ENCODE data around the gene ZBTB3.

ZBTB3 gene

GRCh38 chr11:62719302-62719978, 34.5 kb downstream of the ZBTB3 start:
- H2BK120ac ChIP-seq (ENCODE audit: insufficient read depth, low read length, poor library complexity) = no peak overlapping the region
- peaks cover 2% of the 10 kb centered on the region for H3K79me2 ChIP-seq (ENCODE audit: control insufficient read depth, insufficient read depth, low read length, poor library complexity)
- no peak overlapping the region for H3K23ac ChIP-seq (ENCODE audit: low read length)
- H3K14ac ChIP-seq (ENCODE audit: low read length) = no peak overlapping the region
- H3K4me1 ChIP-seq (ENCODE audit: control insufficient read depth in 1 of 2, insufficient read depth in 2 of 2, low read length in 2 of 2) = no peaks in the 10 kb centered on the region
- no peak overlapping the region for H2AFZ ChIP-seq (ENCODE audit: insufficient read depth, low read length, poor library complexity)
- H4K12ac ChIP-seq (ENCODE audit: low read depth, low read length) = no peak overlapping the region
- H3K36me3 ChIP-seq (ENCODE audit: control insufficient read depth in 1 of 2, insufficient read depth in 2 of 2, low read length in 2 of 2) = peaks cover 54 to 80% of the 10 kb centered on the region in 2 experiments
- no peaks in the 10 kb centered on the region for H3K27me3 ChIP-seq (ENCODE audit: insufficient read depth, low read length)
- no peak overlapping the region for H2BK5ac ChIP-seq (ENCODE audit: low read depth, low read length, poor library complexity)
- no peak overlapping the region for H4K8ac ChIP-seq (ENCODE audit: low read depth, low read length)
- no peaks in the 10 kb centered on the region for H3K79me1 ChIP-seq (ENCODE audit: low read length)
- peaks cover 1% of the 10 kb centered on the region for H3K9me3 ChIP-seq (ENCODE audit: insufficient read depth, low read depth, low read length)
- H3K27ac ChIP-seq (ENCODE audit: low read depth, low read length) = no peak overlapping the region
- no peak overlapping the region for H3K4me3 ChIP-seq (ENCODE audit: low read depth, low read length)
- no peak overlapping the region for H3K9ac ChIP-seq (ENCODE audit: low read length)
- no CpG with 5 or more reads among the region's 2 CpGs for WGBS (ENCODE audit: extremely low coverage, insufficient coverage, insufficient read length)
- H3K18ac ChIP-seq (ENCODE audit: low read length) = no peak overlapping the region
- DNase-seq = no peak
- H2BK12ac ChIP-seq (ENCODE audit: low read length) = no peak overlapping the region
- H3K4me2 ChIP-seq (ENCODE audit: low read length) = no peak overlapping the region
- H2AK5ac ChIP-seq (ENCODE audit: low read length) = no peak overlapping the region
- H3K4ac ChIP-seq (ENCODE audit: low read depth, low read length) = no peak overlapping the region
- H4K91ac ChIP-seq (ENCODE audit: low read depth, low read length) = no peak overlapping the region

- no peak overlapping the region for H2BK5ac ChIP-seq (ENCODE audit: low read depth, low read length, poor library complexity)
- H3K79me2 ChIP-seq (ENCODE audit: control insufficient read depth, insufficient read depth, low read length, poor library complexity) = no peaks in the 10 kb centered on the region
- H2BK120ac ChIP-seq (ENCODE audit: insufficient read depth, low read length, poor library complexity) = no peak overlapping the region
- H3K4me2 ChIP-seq (ENCODE audit: low read length) = no peak overlapping the region
- no peak overlapping the region for H4K12ac ChIP-seq (ENCODE audit: low read depth, low read length)
- no peak overlapping the region for H3K4me3 ChIP-seq (ENCODE audit: low read depth, low read length)
- no peak overlapping the region for H3K27ac ChIP-seq (ENCODE audit: low read depth, low read length)
- WGBS (ENCODE audit: extremely low coverage, insufficient coverage, insufficient read length) = no CpG with 5 or more reads among the region's 11 CpGs
- DNase-seq = no peak
- H3K36me3 ChIP-seq (ENCODE audit: control insufficient read depth in 1 of 2, insufficient read depth in 2 of 2, low read length in 2 of 2) = peaks cover 46 to 75% of the 10 kb centered on the region in 2 experiments
- H2AK5ac ChIP-seq (ENCODE audit: low read length) = no peak overlapping the region
- H2BK12ac ChIP-seq (ENCODE audit: low read length) = no peak overlapping the region
- H3K4ac ChIP-seq (ENCODE audit: low read depth, low read length) = no peak overlapping the region
- H2AFZ ChIP-seq (ENCODE audit: insufficient read depth, low read length, poor library complexity) = no peak overlapping the region
- no peak overlapping the region for H3K14ac ChIP-seq (ENCODE audit: low read length)
- H3K18ac ChIP-seq (ENCODE audit: low read length) = no peak overlapping the region
- H3K23ac ChIP-seq (ENCODE audit: low read length) = no peak overlapping the region
- H4K8ac ChIP-seq (ENCODE audit: low read depth, low read length) = no peak overlapping the region
- no peaks in the 10 kb centered on the region for H3K27me3 ChIP-seq (ENCODE audit: insufficient read depth, low read length)
- no peak overlapping the region for H4K91ac ChIP-seq (ENCODE audit: low read depth, low read length)
- no peaks in the 10 kb centered on the region for H3K4me1 ChIP-seq (ENCODE audit: control insufficient read depth in 1 of 2, insufficient read depth in 2 of 2, low read length in 2 of 2)
- H3K9me3 ChIP-seq (ENCODE audit: insufficient read depth, low read depth, low read length) = peaks cover 1% of the 10 kb centered on the region
- H3K79me1 ChIP-seq (ENCODE audit: low read length) = no peaks in the 10 kb centered on the region
- H3K9ac ChIP-seq (ENCODE audit: low read length) = no peak overlapping the region
These were observed 37.1 kb downstream of the ZBTB3 start for GRCh38 chr11:62716816-62717215.

DNA sequence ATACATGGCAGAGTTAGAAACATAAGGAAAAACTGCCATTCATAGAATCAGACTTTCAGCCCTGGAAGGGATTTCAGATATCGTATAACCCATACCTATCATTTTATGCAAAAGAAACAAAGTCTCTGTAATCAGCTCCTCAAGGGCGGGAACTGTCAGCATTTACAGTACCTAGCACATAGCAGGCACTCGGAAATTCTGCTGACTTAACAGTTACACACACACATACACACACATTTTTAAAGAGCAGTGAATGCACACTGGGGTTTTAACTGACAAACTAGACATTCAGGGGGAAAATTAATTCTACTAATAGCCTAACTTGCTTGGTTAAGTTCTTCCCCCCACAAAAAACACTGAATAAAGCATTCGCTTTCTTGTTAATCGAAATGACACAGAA, 37.8 kb downstream of the ZBTB3 start:
- Histone ChIP-seq H3K79me1 (ENCODE audit: low read length) (no peaks in the 10 kb centered on the region), H3K14ac (ENCODE audit: low read length) (no peak overlapping the region), H3K9ac (ENCODE audit: low read length) (no peak overlapping the region), H3K18ac (ENCODE audit: low read length) (no peak overlapping the region), H3K23ac (ENCODE audit: low read length) (no peak overlapping the region), H2AFZ (ENCODE audit: insufficient read depth, low read length, poor library complexity) (no peak overlapping the region), H4K8ac (ENCODE audit: low read depth, low read length) (no peak overlapping the region), H2BK12ac (ENCODE audit: low read length) (no peak overlapping the region), H3K4me1 (ENCODE audit: control insufficient read depth in 1 of 2, insufficient read depth in 2 of 2, low read length in 2 of 2) (no peaks in the 10 kb centered on the region), H4K12ac (ENCODE audit: low read depth, low read length) (no peak overlapping the region), H3K4me3 (ENCODE audit: low read depth, low read length) (no peak overlapping the region), H3K36me3 (ENCODE audit: control insufficient read depth in 1 of 2, insufficient read depth in 2 of 2, low read length in 2 of 2) (peaks cover 46 to 72% of the 10 kb centered on the region in 2 experiments), H4K91ac (ENCODE audit: low read depth, low read length) (no peak overlapping the region), H2AK5ac (ENCODE audit: low read length) (no peak overlapping the region), H3K9me3 (ENCODE audit: insufficient read depth, low read depth, low read length) (peaks cover 1% of the 10 kb centered on the region), H3K79me2 (ENCODE audit: control insufficient read depth, insufficient read depth, low read length, poor library complexity) (no peaks in the 10 kb centered on the region), H3K27me3 (ENCODE audit: insufficient read depth, low read length) (no peaks in the 10 kb centered on the region), H3K4me2 (ENCODE audit: low read length) (no peak overlapping the region), H2BK120ac (ENCODE audit: insufficient read depth, low read length, poor library complexity) (no peak overlapping the region), H2BK5ac (ENCODE audit: low read depth, low read length, poor library complexity) (no peak overlapping the region), H3K27ac (ENCODE audit: low read depth, low read length) (no peak overlapping the region), H3K4ac (ENCODE audit: low read depth, low read length) (no peak overlapping the region)
- WGBS (ENCODE audit: extremely low coverage, insufficient coverage, insufficient read length) = no CpG with 5 or more reads among the region's 5 CpGs
- DNase-seq = no peak

DNA sequence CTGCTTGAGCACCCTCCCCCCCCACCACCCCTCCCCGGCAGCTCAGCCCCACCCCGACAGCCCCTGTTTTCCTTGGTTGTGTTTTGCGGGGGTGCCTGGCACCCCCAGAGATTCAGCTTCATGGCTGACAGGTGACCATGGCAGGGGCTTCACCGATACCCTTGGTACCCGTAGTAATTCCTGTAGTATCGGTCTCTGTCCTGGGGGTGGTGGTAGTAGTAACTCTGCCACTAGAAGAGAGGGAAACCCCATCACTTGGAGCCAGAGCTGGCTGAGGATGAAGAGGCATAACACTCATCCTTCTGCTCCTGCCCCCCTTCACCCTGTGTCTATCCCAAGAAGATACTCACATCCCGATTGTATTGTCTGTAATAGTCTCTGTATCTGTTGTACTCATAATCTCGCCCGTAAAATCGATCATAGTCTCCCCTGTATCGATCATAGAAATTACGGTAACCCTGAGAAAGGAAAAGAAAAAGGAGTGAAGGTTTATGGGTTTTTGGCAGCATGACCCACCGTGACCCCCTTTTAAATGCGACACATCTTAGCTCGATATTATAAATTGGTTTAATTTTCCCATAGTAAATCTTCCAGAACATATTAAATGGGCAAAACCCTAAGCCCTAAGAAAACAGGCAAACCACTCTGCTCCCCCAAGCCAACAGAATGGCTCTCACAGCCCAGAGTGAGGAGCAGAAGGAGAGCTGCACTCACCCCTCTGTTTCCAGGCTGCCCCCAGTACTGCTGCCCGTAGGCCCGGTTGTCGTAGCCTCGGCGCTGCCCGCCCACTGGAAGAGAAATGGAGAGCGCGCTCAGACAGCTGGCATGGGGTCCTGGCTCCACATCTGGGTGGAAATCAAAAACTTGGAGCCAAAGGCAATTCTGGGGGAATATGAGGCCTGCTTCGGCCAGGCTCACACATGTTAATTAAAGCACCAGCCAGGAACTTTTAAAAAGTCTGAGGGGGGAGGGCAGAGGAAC, 38.5 kb downstream of the ZBTB3 start:
- Histone ChIP-seq H2BK120ac (ENCODE audit: insufficient read depth, low read length, poor library complexity) (no peak overlapping the region), H3K4me2 (ENCODE audit: low read length) (no peak overlapping the region), H4K91ac (ENCODE audit: low read depth, low read length) (no peak overlapping the region), H3K9me3 (ENCODE audit: insufficient read depth, low read depth, low read length) (peaks cover 1% of the 10 kb centered on the region), H3K27me3 (ENCODE audit: insufficient read depth, low read length) (no peaks in the 10 kb centered on the region), H3K79me2 (ENCODE audit: control insufficient read depth, insufficient read depth, low read length, poor library complexity) (no peaks in the 10 kb centered on the region), H3K14ac (ENCODE audit: low read length) (no peak overlapping the region), H3K27ac (ENCODE audit: low read depth, low read length) (no peak overlapping the region), H3K36me3 (ENCODE audit: control insufficient read depth in 1 of 2, insufficient read depth in 2 of 2, low read length in 2 of 2) (peaks cover 41 to 71% of the 10 kb centered on the region in 2 experiments), H2BK12ac (ENCODE audit: low read length) (no peak overlapping the region), H2BK5ac (ENCODE audit: low read depth, low read length, poor library complexity) (no peak overlapping the region), H4K12ac (ENCODE audit: low read depth, low read length) (no peak overlapping the region), H3K18ac (ENCODE audit: low read length) (no peak overlapping the region), H2AFZ (ENCODE audit: insufficient read depth, low read length, poor library complexity) (no peak overlapping the region), H3K4me3 (ENCODE audit: low read depth, low read length) (no peak overlapping the region), H4K8ac (ENCODE audit: low read depth, low read length) (no peak overlapping the region), H3K9ac (ENCODE audit: low read length) (no peak overlapping the region), H3K4ac (ENCODE audit: low read depth, low read length) (no peak overlapping the region), H3K23ac (ENCODE audit: low read length) (no peak overlapping the region), H3K4me1 (ENCODE audit: control insufficient read depth in 1 of 2, insufficient read depth in 2 of 2, low read length in 2 of 2) (no peaks in the 10 kb centered on the region), H3K79me1 (ENCODE audit: low read length) (no peaks in the 10 kb centered on the region), H2AK5ac (ENCODE audit: low read length) (no peak overlapping the region)
- no peak for DNase-seq
- no CpG with 5 or more reads among the region's 24 CpGs for WGBS (ENCODE audit: extremely low coverage, insufficient coverage, insufficient read length)
